HCT116 (cell line): ENCODE results near the gene TSPOAP1. TPM values are rescaled to one million over a fixed set of nuclear protein-coding genes. Genes with fewer than 3 reads are reported as not detected.

Experiments
- ATAC-seq: fragments of 200-7000 bp; cut with Tn5 transposase; 2 replicates; pipeline ENCODE4 v1.9.1; 2020; ENCODE audit warnings: mild to moderate bottlenecking, moderate library complexity
- BruUV-seq: library from RNA; stranded (reverse); fragments of 400-500 nt; replicated peaks from 2 replicates; lab custom pipeline; 2021; lab: Mats Ljungman, UMichigan
- CTCF ChIA-PET: fragments of 300-600 bp; sonication (Branson Sonifier 250); formaldehyde crosslinking; loops from one replicate; lab custom pipeline; 2021; ENCODE audit warnings: antibody characterized with exemption; lab: Charles Lee
- POLR2A ChIA-PET: fragments of 300-600, 350-600 bp; sonication (Branson Sonifier 250); formaldehyde crosslinking; loops from one replicate; lab custom pipeline; 2021; ENCODE audit warnings: antibody characterized with exemption; lab: Charles Lee
- RAD21 ChIA-PET, 2 experiments: fragments of 300-600 bp; sonication (Branson Sonifier 250); formaldehyde crosslinking; loops; one replicate each; lab custom pipeline; 2023; ENCODE audit warnings: low total read pairs in 2 of 2; ENCODE audit not compliant: uncharacterized antibody in 2 of 2, unreplicated experiment in 2 of 2, low non-redundant PET in 1 of 2; lab: Charles Lee
- DNase-seq: peaks from one replicate; pipeline ENCODE4 v3.0.0-alpha.2; 2010; ENCODE audit warnings: low read depth, low spot score
- H2AFZ ChIP-seq: fragments of 200-600 bp; shearing (Covaris generic), sonication (generic); 2 replicates; pipeline ENCODE4 v1.6.1; 2017; ENCODE audit warnings: low read depth, mixed run types, mixed read lengths, antibody characterized with exemption, low read length; ENCODE audit not compliant: poor library complexity, severe bottlenecking
- H3K27ac ChIP-seq: 2 replicates; pipeline ENCODE4 v1.5.1; 2012; ENCODE audit warnings: low read depth, low read length
- H3K27me3 ChIP-seq: fragments of 200-600 bp; sonication (generic); 2 replicates; pipeline ENCODE4 v1.6.1; 2016; ENCODE audit warnings: mixed run types, low read length, mixed read lengths; ENCODE audit not compliant: insufficient read depth
- H3K36me3 ChIP-seq, 2 experiments: fragments of 200-500 bp in 1 of 2; fragments of 200-600 bp in 1 of 2; sonication (Bioruptor generic) in 1 of 2; sonication (generic) in 1 of 2; 2 replicates each; pipeline versions ENCODE4 v1.5.1 to v1.6.1; 2014 to 2016; ENCODE audit warnings: low read length in 2 of 2, inconsistent platforms in 1 of 2, mixed read lengths in 1 of 2, mixed run types in 1 of 2; ENCODE audit not compliant: insufficient read depth in 2 of 2, control insufficient read depth in 1 of 2
- H3K4me1 ChIP-seq, 2 experiments: fragments of 200-600 bp in 1 of 2; sonication (generic) in 1 of 2; 2 replicates each; pipeline versions ENCODE4 v1.5.1 to v1.6.1; 2012 to 2017; ENCODE audit warnings: low read length in 2 of 2, inconsistent platforms in 1 of 2, mild to moderate bottlenecking in 1 of 2, mixed read lengths in 1 of 2, mixed run types in 1 of 2, moderate library complexity in 1 of 2; ENCODE audit not compliant: insufficient read depth in 2 of 2, control insufficient read depth in 1 of 2
- H3K4me2 ChIP-seq: fragments of 200-600 bp; sonication (generic); 2 replicates; pipeline ENCODE4 v1.6.1; 2017; ENCODE audit warnings: mixed run types, low read length, mixed read lengths
- H3K4me3 ChIP-seq, 2 experiments: fragments of 200-600 bp in 1 of 2; sonication (generic) in 1 of 2; replicated peaks in 1 of 2; 2 replicates each; pipeline ENCODE4 v1.5.1; 2011 to 2016; ENCODE audit warnings: low read length in 2 of 2, control low read depth in 1 of 2, low read depth in 1 of 2, mild to moderate bottlenecking in 1 of 2, mixed read lengths in 1 of 2, mixed run types in 1 of 2
- H3K79me2 ChIP-seq: fragments of 200-600 bp; sonication (generic); 2 replicates; pipeline ENCODE4 v1.6.1; 2017; ENCODE audit warnings: mild to moderate bottlenecking, mixed run types, low read length, moderate library complexity, mixed read lengths; ENCODE audit not compliant: insufficient read depth
- H3K9ac ChIP-seq: fragments of 200-600 bp; sonication (generic); 2 replicates; pipeline ENCODE4 v1.6.1; 2016; ENCODE audit warnings: low read length, mixed read lengths
- H3K9me2 ChIP-seq: fragments of 200-600 bp; sonication (generic), shearing (Covaris generic); 2 replicates; pipeline ENCODE4 v1.6.1; 2017; ENCODE audit warnings: mixed run types, mild to moderate bottlenecking, moderate library complexity; ENCODE audit not compliant: insufficient read depth
- H3K9me3 ChIP-seq, 2 experiments: fragments of 200-500 bp in 1 of 2; fragments of 200-600 bp in 1 of 2; sonication (Bioruptor generic) in 1 of 2; sonication (generic) in 1 of 2; 2 replicates each; pipeline ENCODE4 v1.6.1; 2014 to 2017; ENCODE audit warnings: low read length in 2 of 2, mixed read lengths in 2 of 2, inconsistent platforms in 1 of 2, low read depth in 1 of 2, mild to moderate bottlenecking in 1 of 2, mixed run types in 1 of 2, moderate library complexity in 1 of 2; ENCODE audit not compliant: control insufficient read depth in 1 of 2, insufficient read depth in 1 of 2
- H4K20me1 ChIP-seq: fragments of 200-600 bp; sonication (generic), shearing (Covaris generic); 2 replicates; pipeline ENCODE4 v1.6.1; 2017; ENCODE audit warnings: mixed run types, mild to moderate bottlenecking, moderate library complexity; ENCODE audit not compliant: insufficient read depth
- ATF3 ChIP-seq: IDR thresholded peaks from 2 replicates; pipeline ENCODE4 v1.6.1; 2012
- EGR1 ChIP-seq: IDR thresholded peaks from 2 replicates; pipeline ENCODE4 v1.6.1; 2012; ENCODE audit warnings: low read depth
- ELF1 ChIP-seq: IDR thresholded peaks from 2 replicates; pipeline ENCODE4 v1.6.1; 2012; ENCODE audit warnings: low read depth, borderline replicate concordance
- FOSL1 ChIP-seq: IDR thresholded peaks from 2 replicates; pipeline ENCODE4 v1.6.1; 2012; ENCODE audit warnings: low read depth
- MAX ChIP-seq: IDR thresholded peaks from 2 replicates; pipeline ENCODE4 v1.6.1; 2012
- SIN3A ChIP-seq: IDR thresholded peaks from 2 replicates; pipeline ENCODE4 v1.6.1; 2012; ENCODE audit warnings: low read depth
- SP1 ChIP-seq: IDR thresholded peaks from 2 replicates; pipeline ENCODE4 v1.6.1; 2012; ENCODE audit warnings: low read depth
- SRF ChIP-seq: IDR thresholded peaks from 2 replicates; pipeline ENCODE4 v1.6.1; 2012; ENCODE audit warnings: low read depth
- TCF7L2 ChIP-seq: IDR thresholded peaks from 2 replicates; pipeline ENCODE4 v1.7.0; 2011; ENCODE audit warnings: borderline replicate concordance, inconsistent platforms; ENCODE audit not compliant: insufficient read depth, insufficient read length; ENCODE audit errors: extremely low read depth
- YY1 ChIP-seq: IDR thresholded peaks from 2 replicates; pipeline ENCODE4 v1.6.1; 2011; ENCODE audit warnings: low read length, low read depth, moderate library complexity, mild to moderate bottlenecking; ENCODE audit not compliant: insufficient replicate concordance; ENCODE audit errors: extremely low read depth
- ZFX ChIP-seq: fragments of 450-650 bp; IDR thresholded peaks from 2 replicates; pipeline ENCODE4 v1.6.1; 2017
- intact Hi-C: fragments of 100-400 bp; cut with micrococcal nuclease; formaldehyde crosslinking; loops from 2 replicates; pipeline ENCODE4 v1.10.0; 2022
- total RNA-seq: library from RNA; stranded (reverse); gene quantifications from one replicate; pipeline ENCODE4 v1.2.1, GENCODE V29; 2021; ENCODE audit not compliant: unreplicated experiment

The TSPOAP1 gene
- total RNA-seq, 1 experiment from 2014 or later, result 0.27 TPM

DNA sequence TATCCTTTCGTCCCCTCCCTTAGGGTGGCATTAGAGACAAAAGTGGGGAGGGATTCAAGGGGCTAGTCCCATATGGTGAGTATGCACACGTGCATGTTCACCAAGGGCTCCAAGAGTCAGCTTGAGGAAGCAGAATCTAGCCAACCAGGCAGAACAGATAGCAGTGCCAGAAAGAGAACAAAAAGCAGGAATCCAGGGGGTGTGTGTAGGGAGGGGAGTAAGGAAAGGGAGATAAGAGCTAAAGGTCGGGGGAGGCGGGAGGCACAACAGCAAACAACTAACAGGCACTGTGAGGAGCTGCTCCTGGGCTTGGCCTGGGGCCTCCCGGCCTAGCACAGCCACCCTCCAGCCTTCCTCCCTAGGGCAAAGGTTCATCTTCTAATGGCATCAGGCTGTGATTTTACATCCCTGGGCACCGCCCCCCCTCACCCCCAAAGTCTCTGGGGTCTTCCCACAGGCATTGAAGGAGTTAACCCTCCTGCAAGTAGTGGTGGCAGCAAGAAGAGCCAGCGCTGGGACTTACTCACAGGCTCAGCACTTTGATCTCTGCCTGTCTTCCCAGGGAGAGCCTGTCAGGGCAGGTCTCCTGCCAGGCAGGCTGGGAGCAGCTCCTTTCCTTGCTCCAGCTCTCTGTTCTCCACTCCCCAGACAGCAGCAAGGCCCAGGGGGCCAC is 35.8 kb upstream of the TSPOAP1 start:
- DNase-seq (no peak), ATAC-seq (peak; percentile 65)
- TF ChIP-seq ATF3 (no peak), MAX (no peak), ZFX (peak; percentile 24; the same call in 1 of the 2 replicates), SP1 (no peak), TCF7L2 (peak; percentile 83)
- Histone ChIP-seq H3K4me1 (peaks cover 26 to 29% of the 10 kb centered on the region in 2 experiments), H3K79me2 (peaks cover 55% of the 10 kb centered on the region), H4K20me1 (no peaks in the 10 kb centered on the region), H3K27ac (peak overlapping the region; percentile 46), H3K36me3 (peaks cover 31 to 57% of the 10 kb centered on the region in 2 experiments; a peak in 3 of 4 replicates), H3K4me3 (no peak overlapping the region), H3K27me3 (no peaks in the 10 kb centered on the region), H3K9me3 (no peaks in the 10 kb centered on the region), H3K4me2 (peak overlapping the region; percentile 45), H2AFZ (no peak overlapping the region), H3K9me2 (no peaks in the 10 kb centered on the region), H3K9ac (peak overlapping the region; percentile 30; the same call in 1 of the 2 replicates)
- POLR2A ChIA-PET, result interaction anchor here (1.0 to 4.8 kb wide), 2 partner anchors 9 to 12 kb away, joined by 4 to 13 read pairs; partner anchors contain the start of gene SUPT4H1
- CTCF ChIA-PET, result interaction anchor here (1.5 to 1.6 kb wide), 2 partner anchors 47 to 53 kb away, joined by 3 to 4 read pairs; partner anchors contain the start of gene RNF43
- intact Hi-C loops, result no loop called here
- RAD21 ChIA-PET, result no interaction called here
- BruUV-seq, result no TSS peak

DNA sequence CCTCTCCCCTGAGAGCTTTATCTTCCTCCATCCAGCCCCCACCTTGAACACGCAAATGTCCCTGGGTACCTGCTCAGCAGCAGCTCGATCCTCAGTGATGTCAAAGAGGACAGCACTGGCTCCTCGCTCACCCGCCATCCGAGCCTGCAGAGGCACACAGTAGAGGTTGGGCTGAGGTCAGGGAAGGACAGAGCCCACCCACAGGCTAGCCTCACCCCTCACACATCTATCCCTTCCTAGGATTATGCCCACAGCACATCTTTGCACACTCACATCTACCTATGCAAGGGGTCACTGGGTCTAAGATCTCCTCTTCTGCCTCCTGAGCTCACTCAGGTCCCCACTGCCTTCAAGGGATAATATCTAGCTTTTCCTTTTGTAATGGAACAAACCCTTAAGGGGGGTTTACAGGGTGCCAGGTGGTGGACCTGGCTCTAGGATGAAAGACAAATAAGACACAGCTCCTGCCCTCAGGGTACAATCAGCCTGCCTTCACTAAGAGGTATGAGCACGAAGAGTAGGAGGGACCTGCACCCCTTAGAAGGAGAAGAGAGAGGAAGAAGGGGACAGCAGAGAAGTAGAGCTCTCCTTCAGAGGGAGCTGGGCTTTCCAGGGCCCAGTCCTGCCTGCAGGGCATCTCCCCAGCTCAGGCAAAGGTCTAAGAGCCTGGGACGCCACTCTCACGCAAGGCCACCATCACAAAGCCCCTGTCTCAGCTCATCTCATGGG is 35.0 kb upstream of the TSPOAP1 start:
- peaks cover 26 to 29% of the 10 kb centered on the region in 2 experiments for H3K4me1 ChIP-seq
- no peak for ATAC-seq
- peaks cover 34 to 57% of the 10 kb centered on the region in 2 experiments; a peak in 3 of 4 replicates for H3K36me3 ChIP-seq
- H3K9me3 ChIP-seq, result no peaks in the 10 kb centered on the region
- H3K9ac ChIP-seq, result no peak overlapping the region
- H2AFZ ChIP-seq, result no peak overlapping the region
- intact Hi-C loops, result no loop called here
- H3K27me3 ChIP-seq, result no peaks in the 10 kb centered on the region
- ChIA-PET RAD21 (no interaction called here), CTCF (interaction anchor here (1.6 kb wide), 1 partner anchor 46 kb away, joined by 4 read pairs; no protein-coding TSS in a partner anchor), POLR2A (interaction anchor here (1.0 to 4.8 kb wide), 3 partner anchors 11 to 54 kb away, joined by 3 to 13 read pairs (median 5); partner anchors contain the start of genes RNF43 and SUPT4H1)
- DNase-seq, result no peak
- no peak overlapping the region for H3K4me2 ChIP-seq
- BruUV-seq, result no TSS peak
- peaks cover 47% of the 10 kb centered on the region for H3K79me2 ChIP-seq
- H3K27ac ChIP-seq, result no peak overlapping the region; the same call in 1 of the 2 replicates
- H4K20me1 ChIP-seq, result no peaks in the 10 kb centered on the region
- H3K4me3 ChIP-seq, result no peak overlapping the region
- TF ChIP-seq SIN3A, result no peak
- no peak for TF ChIP-seq EGR1
- no peak for TF ChIP-seq YY1
- no peak for TF ChIP-seq ELF1
- TF ChIP-seq FOSL1, result no peak
- no peak for TF ChIP-seq SRF
- no peak for TF ChIP-seq TCF7L2
- H3K9me2 ChIP-seq, result no peaks in the 10 kb centered on the region
